Mesodermal cell (in vitro differentiated cells): Measurements from ENCODE around the gene LRMDA.

ENCODE experiments used
- H3K27ac ChIP-seq: 2 replicates; pipeline ENCODE4 v1.7.0; 2013; ENCODE audit warnings: mild to moderate bottlenecking, low read depth, low read length, moderate library complexity; ENCODE audit not compliant: severe bottlenecking
- H3K36me3 ChIP-seq: 2 replicates; pipeline ENCODE4 v1.7.1; 2013; ENCODE audit warnings: mild to moderate bottlenecking, low read length, moderate library complexity; ENCODE audit not compliant: control insufficient read depth, insufficient read depth
- H3K4me1 ChIP-seq: one replicate; pipeline ENCODE4 v1.7.1; 2013; ENCODE audit warnings: mild to moderate bottlenecking, low read length; ENCODE audit not compliant: insufficient read depth, control insufficient read depth, poor library complexity, severe bottlenecking
- H3K4me3 ChIP-seq: 2 replicates; pipeline ENCODE4 v1.7.0; 2013; ENCODE audit warnings: low read length, control low read depth, mild to moderate bottlenecking; ENCODE audit not compliant: insufficient read depth, poor library complexity, severe bottlenecking; ENCODE audit errors: extremely low read depth
- H3K9me3 ChIP-seq: 2 replicates; pipeline ENCODE4 v1.7.1; 2013; ENCODE audit warnings: mild to moderate bottlenecking, low read length, moderate library complexity; ENCODE audit not compliant: control insufficient read depth
- WGBS, 2 experiments: methylation state at CpG; one replicate each; pipeline ENCODE4 v1.1.5; 2013; ENCODE audit warnings: missing lambda C conversion rate in 2 of 2; ENCODE audit not compliant: insufficient coverage in 2 of 2; 5-methylcytosine and 5-hydroxymethylcytosine counted together

LRMDA gene

GRCh38 chr10:76169246-76169645 lies 737.8 kb downstream of the LRMDA start:
- H3K27ac ChIP-seq = no peak overlapping the region
- H3K9me3 ChIP-seq = no peaks in the 10 kb centered on the region
- H3K4me1 ChIP-seq = no peaks in the 10 kb centered on the region
- H3K4me3 ChIP-seq = no peak overlapping the region
- no peaks in the 10 kb centered on the region for H3K36me3 ChIP-seq
- WGBS, 2 experiments = 100% methylated on average over 2 of the region's 2 CpGs; no CpG with 5 or more reads in 1 of the 2 experiments

GRCh38 chr10:76172020-76172419 lies 740.6 kb downstream of the LRMDA start:
- no peaks in the 10 kb centered on the region for H3K36me3 ChIP-seq
- H3K9me3 ChIP-seq = no peaks in the 10 kb centered on the region
- H3K4me1 ChIP-seq = no peaks in the 10 kb centered on the region
- H3K4me3 ChIP-seq = no peak overlapping the region
- no peak overlapping the region for H3K27ac ChIP-seq
- 76 to 93% methylated on average over 2 of the region's 2 CpGs for WGBS, 2 experiments

DNA sequence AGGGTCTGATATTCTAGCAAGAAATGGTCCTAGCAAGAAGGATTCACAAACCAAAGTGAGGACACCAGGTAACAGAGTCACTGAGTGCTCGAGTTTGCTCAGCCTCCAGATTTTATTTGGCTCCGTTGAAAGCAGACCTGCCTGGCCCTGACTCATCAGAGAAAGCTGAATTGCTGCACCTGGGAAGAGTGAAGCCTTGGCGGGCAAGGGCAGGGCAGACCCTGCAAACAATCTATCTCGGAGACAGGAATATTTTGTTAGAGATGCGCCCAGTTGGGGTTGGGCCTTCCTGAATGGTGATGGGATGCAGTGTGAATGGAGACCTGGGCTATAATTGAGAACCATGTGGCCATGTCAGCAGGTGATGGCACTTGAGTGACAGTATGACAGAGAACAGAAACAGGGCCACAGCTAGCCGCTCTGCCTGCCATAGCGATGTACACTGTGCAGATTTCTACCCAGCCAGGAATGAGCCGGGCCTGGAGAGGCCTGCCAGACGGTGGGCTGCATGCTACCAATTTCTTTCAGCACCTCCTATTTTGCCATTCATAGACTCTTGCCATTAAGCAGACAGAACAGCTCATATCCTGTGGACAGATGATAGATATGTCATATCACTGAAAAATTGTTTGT lies 744.2 kb downstream of the LRMDA start:
- 89 to 94% methylated on average over 7 of the region's 9 CpGs for WGBS, 2 experiments
- H3K9me3 ChIP-seq = no peaks in the 10 kb centered on the region

GRCh38 chr10:76176166-76176550 lies 744.7 kb downstream of the LRMDA start:
- Histone ChIP-seq H3K4me3 (no peak overlapping the region), H3K4me1 (no peaks in the 10 kb centered on the region), H3K36me3 (no peaks in the 10 kb centered on the region), H3K9me3 (no peaks in the 10 kb centered on the region), H3K27ac (no peak overlapping the region)
- 83 to 100% methylated on average over 6 to 7 of the region's 9 CpGs for WGBS, 2 experiments

More for the DNA sequence above, 744.2 kb downstream of the LRMDA start:
- no peak overlapping the region for H3K27ac ChIP-seq
- no peaks in the 10 kb centered on the region for H3K4me1 ChIP-seq
- H3K36me3 ChIP-seq = no peaks in the 10 kb centered on the region
- no peak overlapping the region for H3K4me3 ChIP-seq

- Histone ChIP-seq H3K27ac (no peak overlapping the region), H3K9me3 (no peaks in the 10 kb centered on the region)
- 82 to 96% methylated on average over 1 to 2 of the region's 2 CpGs for WGBS, 2 experiments
Measured at GRCh38 chr10:76177936-76178335, 746.5 kb downstream of the LRMDA start.

DNA sequence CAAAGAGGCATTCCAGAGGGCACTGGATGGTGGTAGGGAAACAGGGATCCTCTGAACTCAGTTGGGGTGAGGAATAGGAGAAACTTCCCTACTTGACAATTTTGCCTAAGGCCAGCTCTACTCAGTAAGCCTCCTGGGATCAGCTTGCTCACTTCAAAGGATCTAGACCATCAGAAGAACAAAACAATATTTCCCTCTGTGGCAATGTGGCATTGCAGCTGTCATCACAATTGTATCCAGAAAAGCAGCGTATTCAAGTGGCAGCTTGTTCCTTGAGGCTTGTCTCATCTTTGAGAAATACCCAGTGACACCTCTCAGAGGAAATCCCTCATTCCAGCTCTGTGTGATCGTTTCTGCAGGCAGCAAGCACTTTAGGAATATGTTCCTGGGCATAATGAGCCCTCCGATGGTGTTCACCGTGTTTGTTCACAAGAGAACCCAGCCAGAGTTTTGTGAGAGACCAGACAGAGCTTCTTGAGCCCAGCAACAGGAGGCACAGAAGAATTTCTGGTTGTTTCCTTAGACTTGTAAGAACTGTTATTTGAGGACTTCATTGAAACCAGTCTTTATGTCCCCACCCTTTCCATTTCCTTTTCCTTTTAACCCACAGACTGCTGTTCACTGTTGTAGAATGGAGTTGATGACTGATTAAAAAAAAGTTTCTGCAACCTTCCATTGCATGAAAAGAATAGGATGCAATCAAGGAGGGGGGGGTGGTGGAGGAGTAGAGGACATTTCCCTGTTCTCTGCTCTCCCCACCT lies 747.3 kb downstream of the LRMDA start:
- Histone ChIP-seq H3K36me3 (no peaks in the 10 kb centered on the region), H3K4me1 (peaks cover 4% of the 10 kb centered on the region), H3K4me3 (no peak overlapping the region), H3K9me3 (no peaks in the 10 kb centered on the region), H3K27ac (no peak overlapping the region)
- 97 to 98% methylated on average over 4 of the region's 4 CpGs for WGBS, 2 experiments

More at GRCh38 chr10:76177936-76178335, 746.5 kb downstream of the LRMDA start:
- Histone ChIP-seq H3K4me1 (peaks cover 4% of the 10 kb centered on the region), H3K4me3 (no peak overlapping the region), H3K36me3 (no peaks in the 10 kb centered on the region)

GRCh38 chr10:76179806-76180205 lies 748.4 kb downstream of the LRMDA start:
- Histone ChIP-seq H3K4me3 (no peak overlapping the region), H3K36me3 (no peaks in the 10 kb centered on the region), H3K4me1 (peaks cover 4% of the 10 kb centered on the region), H3K9me3 (no peaks in the 10 kb centered on the region), H3K27ac (no peak overlapping the region)
- WGBS, 2 experiments = 86 to 87% methylated on average over 4 to 5 of the region's 5 CpGs

- Histone ChIP-seq H3K36me3 (no peaks in the 10 kb centered on the region), H3K4me3 (no peak overlapping the region), H3K4me1 (peaks cover 4% of the 10 kb centered on the region), H3K27ac (no peak overlapping the region), H3K9me3 (peaks cover 5% of the 10 kb centered on the region)
- WGBS, 2 experiments = 100% methylated on average over 1 of the region's 5 CpGs
Measured at GRCh38 chr10:76184647-76185046, 753.2 kb downstream of the LRMDA start.

DNA sequence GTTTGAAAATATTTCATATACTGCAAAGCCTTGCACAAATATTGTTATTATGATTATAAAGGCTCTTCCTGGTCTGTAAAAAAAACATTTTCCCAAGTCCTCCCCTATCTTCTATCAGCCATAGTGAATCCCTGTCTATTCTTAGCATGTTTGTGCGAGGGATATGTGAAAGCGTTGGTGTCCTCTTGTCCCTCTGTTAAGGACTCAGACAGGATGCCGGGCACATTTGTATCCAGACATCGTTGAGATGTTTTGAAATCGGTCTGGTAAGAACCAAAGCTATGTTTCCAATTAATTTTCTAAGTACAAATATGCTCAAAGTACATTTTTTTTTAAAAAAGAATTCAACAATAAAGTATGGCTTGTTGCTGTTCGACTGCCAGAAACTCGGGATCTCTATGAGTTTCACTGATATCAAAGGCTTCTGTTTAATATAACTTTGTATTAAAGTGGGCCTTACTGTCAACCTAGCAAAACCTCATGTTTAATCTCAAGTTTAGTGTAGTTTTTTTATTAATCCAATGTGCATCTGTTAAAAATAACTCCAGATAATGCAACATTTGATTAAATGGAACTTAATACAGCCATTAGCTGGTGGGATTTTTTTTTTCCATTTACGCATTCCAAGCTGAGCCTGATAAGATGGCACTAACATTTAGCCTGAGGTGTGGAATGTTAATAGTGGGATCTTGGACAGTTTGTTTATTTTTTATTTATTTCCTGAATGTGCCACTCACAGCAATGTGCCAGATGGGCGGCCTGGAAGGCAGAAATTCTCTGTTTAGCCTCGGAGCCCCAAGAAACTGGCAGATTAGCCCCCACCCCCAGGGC lies 754.3 kb downstream of the LRMDA start:
- Histone ChIP-seq H3K27ac (no peak overlapping the region), H3K4me3 (no peak overlapping the region), H3K9me3 (peaks cover 5% of the 10 kb centered on the region), H3K4me1 (peaks cover 4% of the 10 kb centered on the region), H3K36me3 (no peaks in the 10 kb centered on the region)
- WGBS, 2 experiments = 100% methylated on average over 2 to 4 of the region's 10 CpGs

DNA sequence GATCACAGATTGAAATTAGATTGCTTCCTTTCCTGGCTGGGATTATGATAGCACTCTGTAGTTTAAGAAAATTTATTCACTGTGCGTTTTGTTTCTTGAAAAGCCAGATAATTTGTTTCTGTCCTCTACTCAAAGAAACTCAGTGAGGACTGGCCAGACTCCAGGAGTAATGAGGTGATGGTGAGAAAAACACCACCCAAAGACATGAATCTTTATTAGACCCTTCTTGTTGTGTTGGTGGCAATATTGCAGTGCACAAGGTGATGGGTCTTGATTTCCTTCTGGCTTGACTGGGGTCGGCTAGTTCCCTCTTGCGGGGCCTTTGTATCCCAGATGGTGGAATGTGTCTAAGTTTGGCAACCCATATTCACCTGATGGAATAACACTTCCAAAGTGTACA lies 756.8 kb downstream of the LRMDA start:
- Histone ChIP-seq H3K4me1 (peaks cover 6% of the 10 kb centered on the region), H3K4me3 (no peak overlapping the region), H3K9me3 (peaks cover 5% of the 10 kb centered on the region), H3K27ac (no peak overlapping the region), H3K36me3 (no peaks in the 10 kb centered on the region)
- WGBS, 2 experiments = no CpG with 5 or more reads among the region's 3 CpGs
